HL-60/S4 treated with retinoic acid at 250 ng/mL for 4 days and 3 days (cell line): ENCODE measurements around the gene CNTD1.
"Not testable (repeated sequence)": the region's sequence is repeated elsewhere in the genome, so short reads cannot be mapped to it uniquely, and the experiment has no call there.

ENCODE experiments used
- in situ Hi-C: fragments of 300-500 bp; cut with MboI; formaldehyde crosslinking; loops from 2 replicates; pipeline ENCODE4 v1.7.0; 2022; ENCODE audit warnings: low sequenced_read_pairs

Gene CNTD1

DNA sequence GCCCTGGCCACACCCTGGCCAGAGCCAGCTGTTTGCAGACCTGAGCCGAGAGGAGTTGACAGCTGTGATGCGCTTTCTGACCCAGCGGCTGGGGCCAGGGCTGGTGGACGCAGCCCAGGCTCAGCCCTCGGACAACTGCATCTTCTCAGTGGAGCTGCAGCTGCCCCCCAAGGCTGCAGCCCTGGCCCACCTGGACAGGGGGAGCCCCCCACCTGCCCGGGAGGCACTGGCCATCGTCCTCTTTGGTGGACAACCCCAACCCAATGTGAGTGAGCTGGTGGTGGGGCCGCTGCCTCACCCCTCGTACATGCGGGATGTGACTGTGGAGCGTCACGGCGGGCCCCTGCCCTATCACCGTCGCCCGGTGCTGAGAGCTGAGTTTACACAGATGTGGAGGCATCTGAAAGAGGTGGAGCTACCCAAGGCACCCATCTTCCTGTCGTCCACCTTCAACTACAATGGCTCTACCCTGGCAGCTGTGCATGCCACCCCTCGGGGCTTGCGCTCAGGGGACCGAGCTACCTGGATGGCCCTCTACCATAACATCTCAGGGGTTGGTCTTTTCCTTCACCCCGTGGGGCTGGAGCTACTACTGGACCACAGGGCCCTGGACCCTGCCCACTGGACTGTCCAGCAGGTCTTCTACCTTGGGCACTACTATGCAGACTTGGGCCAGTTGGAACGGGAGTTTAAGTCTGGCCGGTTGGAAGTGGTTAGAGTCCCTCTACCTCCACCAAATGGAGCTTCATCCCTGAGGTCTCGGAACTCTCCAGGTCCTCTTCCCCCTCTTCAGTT lies 46.3 kb downstream of the CNTD1 start:
- in situ Hi-C loops: no loop called here

DNA sequence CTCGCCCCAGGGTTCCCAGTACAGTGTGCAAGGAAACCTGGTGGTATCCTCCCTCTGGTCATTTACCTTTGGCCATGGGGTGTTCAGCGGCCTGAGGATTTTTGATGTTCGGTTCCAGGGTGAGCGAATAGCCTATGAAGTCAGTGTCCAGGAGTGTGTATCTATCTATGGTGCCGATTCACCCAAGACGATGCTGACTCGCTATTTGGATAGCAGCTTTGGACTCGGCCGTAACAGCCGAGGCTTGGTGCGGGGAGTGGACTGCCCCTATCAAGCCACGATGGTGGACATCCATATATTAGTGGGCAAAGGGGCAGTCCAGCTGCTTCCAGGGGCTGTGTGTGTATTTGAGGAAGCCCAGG lies 46.9 kb downstream of the CNTD1 start:
- in situ Hi-C loops: no loop called here

DNA sequence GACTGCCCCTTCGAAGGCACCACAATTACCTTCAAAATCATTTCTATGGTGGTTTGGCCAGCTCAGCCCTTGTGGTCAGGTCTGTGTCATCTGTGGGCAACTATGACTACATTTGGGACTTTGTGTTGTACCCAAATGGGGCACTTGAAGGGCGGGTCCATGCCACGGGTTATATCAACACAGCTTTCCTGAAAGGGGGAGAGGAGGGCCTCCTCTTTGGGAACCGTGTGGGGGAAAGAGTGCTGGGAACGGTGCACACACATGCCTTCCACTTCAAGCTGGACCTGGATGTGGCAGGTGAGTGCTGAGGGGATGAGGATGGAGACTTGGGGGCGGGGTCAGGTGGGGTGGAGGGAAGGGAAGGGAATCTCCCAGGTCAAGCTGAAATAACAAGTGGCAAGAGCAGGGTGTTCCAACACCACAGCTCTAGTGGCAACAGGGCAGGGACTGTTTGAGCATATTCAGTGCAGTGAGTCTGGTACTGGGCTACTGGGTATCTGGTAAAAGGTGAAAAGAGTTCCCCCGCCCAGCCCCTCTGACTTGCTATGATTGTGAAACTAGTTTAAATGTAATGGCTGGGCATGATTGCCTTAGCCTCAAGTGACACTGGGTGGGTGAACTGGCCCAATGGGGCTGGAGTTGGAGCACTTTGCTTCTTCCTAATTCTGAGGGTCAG lies 47.4 kb downstream of the CNTD1 start:
- in situ Hi-C loops: no loop called here

DNA sequence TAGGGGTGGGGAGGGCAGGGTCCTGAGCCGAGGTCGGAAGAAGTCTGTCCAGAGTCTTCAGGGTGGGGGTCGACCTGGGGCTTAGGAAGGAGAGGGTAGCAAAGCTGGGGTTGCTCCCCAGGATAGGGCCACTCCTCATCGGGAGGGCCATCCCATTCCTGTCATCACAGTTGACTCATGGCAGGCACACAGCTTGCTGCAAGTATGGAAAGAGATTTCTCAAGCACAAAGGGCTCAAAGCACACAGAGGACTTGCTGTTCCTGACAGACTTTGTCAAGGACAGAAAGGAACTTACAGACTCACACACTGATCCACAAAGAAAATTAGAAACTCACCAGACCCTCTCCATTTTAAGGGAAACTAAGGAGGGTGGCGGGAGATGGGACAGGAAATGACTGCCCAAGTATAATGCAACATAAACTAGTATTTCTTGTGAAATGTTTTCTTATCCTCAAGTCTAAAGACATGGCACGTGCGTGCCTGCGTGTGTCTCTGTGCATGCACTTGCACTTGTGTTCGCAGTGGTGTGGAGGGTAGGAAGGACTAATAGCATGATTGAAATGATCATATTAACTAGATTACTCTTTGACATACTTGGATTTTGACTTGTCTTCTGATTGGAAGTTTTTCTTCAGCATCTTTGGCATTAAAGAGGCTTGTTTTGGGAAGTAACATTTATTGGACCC lies 48.1 kb downstream of the CNTD1 start:
- in situ Hi-C loops: no loop called here

DNA sequence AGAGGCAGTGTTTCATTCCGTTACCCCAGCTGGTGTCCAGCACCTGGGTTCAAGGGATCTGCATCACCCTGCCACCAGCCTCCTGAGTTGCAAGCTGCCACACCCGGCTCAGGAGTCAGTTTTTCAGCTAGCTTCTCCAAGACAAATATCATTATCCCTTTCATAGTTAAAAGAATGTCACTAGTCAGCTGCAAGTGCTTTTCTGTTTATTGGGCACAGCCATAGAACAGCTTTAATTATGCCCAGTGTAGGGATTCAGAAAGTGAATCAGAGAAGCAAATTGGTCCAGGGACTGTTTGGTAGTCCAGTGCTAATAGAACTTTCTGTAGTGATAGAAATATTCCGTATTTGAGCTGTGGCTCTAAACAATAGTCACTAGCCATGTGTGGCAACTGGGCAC lies 49.4 kb downstream of the CNTD1 start:
- in situ Hi-C loops: no loop called here

DNA sequence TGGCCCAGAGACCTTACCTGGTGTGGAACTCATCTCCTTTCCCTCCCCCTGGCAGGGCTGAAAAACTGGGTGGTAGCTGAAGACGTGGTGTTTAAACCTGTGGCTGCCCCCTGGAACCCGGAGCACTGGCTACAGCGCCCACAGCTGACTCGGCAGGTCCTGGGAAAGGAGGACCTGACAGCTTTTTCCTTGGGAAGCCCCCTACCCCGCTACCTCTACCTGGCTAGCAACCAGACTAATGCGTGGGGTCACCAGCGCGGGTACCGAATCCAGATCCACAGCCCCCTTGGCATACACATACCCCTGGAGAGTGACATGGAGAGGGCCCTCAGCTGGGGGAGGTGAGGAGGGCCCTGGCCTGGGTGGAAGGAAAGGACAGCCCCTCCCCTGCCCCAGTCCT lies 50.4 kb downstream of the CNTD1 start:
- in situ Hi-C loops: no loop called here

DNA sequence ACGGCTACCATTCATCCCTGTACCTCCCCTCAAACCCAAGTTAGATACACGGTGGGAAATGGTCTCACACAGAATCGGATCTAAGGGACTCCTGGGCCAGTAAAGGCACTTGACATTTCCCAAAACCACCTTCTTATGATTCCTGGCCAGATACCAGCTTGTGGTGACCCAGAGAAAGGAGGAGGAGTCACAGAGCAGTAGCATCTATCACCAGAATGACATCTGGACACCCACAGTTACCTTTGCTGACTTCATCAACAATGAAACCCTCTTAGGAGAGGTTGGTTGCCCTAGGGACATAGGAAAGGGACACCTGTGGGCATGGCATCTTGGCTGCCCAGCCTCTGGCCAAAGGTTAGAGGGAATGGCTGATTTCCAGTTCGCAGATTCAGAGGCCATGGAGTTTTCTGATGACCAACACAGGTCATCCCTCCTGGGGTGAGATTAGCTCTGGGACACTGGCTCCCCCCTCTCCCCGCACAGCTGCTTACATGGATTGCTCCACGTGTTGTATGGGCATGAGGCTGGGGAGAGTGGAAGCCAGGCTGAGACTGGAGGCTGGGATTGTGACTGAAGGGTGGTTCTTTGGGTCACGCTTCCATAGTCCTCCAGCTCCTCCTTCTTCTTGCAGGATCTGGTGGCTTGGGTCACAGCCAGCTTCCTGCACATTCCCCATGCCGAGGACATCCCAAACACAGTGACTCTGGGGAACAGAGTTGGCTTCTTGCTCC lies 51.0 kb downstream of the CNTD1 start:
- in situ Hi-C loops: no loop called here

DNA sequence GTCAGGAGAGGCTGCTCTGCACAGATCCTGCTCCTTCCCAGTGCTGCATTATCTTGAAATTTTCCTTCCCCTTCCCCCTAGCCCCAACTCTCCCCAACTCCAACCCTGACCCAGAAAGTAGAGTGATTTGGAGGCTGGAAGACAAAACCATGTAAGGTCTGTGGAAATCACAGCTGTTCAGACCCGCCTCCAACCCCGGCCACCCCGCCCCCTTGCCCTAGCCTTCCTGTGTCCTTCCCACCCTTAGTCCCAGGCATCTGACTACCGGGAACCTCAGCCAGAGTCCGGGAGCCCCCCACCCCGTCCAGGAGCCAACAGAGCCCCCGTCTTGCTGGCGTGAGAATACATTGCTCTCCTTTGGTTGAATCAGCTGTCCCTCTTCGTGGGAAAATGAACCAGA lies 52.3 kb downstream of the CNTD1 start, which contains the start of gene AOC3:
AOC3 (plus strand) TSS at position 246 of the 400 bp plus-strand sequence; CDS start at position 391, 145 bp downstream.
- in situ Hi-C loops: no loop called here

DNA sequence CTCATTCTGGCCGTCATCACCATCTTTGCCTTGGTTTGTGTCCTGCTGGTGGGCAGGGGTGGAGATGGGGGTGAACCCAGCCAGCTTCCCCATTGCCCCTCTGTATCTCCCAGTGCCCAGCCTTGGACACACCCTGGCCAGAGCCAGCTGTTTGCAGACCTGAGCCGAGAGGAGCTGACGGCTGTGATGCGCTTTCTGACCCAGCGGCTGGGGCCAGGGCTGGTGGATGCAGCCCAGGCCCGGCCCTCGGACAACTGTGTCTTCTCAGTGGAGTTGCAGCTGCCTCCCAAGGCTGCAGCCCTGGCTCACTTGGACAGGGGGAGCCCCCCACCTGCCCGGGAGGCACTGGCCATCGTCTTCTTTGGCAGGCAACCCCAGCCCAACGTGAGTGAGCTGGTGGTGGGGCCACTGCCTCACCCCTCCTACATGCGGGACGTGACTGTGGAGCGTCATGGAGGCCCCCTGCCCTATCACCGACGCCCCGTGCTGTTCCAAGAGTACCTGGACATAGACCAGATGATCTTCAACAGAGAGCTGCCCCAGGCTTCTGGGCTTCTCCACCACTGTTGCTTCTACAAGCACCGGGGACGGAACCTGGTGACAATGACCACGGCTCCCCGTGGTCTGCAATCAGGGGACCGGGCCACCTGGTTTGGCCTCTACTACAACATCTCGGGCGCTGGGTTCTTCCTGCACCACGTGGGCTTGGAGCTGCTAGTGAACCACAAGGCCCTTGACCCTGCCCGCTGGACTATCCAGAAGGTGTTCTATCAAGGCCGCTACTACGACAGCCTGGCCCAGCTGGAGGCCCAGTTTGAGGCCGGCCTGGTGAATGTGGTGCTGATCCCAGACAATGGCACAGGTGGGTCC lies 52.9 kb downstream of the CNTD1 start:
- in situ Hi-C loops: not testable (repeated sequence)

DNA sequence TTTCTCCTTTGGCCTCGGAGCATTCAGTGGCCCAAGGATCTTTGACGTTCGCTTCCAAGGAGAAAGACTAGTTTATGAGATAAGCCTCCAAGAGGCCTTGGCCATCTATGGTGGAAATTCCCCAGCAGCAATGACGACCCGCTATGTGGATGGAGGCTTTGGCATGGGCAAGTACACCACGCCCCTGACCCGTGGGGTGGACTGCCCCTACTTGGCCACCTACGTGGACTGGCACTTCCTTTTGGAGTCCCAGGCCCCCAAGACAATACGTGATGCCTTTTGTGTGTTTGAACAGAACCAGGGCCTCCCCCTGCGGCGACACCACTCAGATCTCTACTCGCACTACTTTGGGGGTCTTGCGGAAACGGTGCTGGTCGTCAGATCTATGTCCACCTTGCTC lies 53.7 kb downstream of the CNTD1 start:
- in situ Hi-C loops: no loop called here

DNA sequence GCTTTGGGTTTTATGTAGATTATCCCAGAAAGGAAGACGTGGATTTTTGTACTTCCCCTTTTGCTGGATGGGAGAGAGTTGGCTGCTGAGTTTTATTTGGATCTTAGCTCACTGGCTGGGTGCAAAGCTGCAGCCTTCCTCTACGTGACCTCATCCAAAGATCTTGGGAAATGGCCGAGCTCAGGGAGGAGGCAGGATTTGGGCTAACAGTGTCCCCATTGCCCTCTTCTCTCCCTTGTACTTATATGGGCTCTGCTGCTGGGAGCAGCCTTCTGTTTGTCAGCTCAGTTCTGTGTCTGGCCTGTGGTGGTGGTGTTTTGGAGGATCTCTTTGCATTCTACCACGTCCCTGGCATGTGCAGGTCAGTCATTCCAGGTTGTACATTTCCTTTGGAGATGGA lies 54.3 kb downstream of the CNTD1 start:
- in situ Hi-C loops: no loop called here

DNA sequence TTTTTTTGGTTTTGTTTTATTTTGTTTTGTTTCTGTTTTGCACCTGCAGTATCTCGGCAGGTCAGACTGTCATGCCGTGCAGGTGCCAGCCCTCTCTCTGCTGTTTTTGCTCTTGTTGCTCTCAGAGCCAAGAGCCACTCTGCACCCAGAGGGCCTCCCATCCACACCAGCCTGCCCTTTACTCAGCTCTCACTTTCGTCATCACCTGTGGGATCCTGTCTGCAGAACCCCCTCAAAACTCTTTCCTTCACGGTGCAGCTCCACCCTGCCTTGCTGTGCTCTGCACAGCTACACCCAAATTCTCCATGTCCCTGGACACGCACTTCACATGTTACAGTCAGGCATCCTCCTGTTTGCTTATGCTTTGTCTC lies 54.9 kb downstream of the CNTD1 start:
- in situ Hi-C loops: no loop called here

DNA sequence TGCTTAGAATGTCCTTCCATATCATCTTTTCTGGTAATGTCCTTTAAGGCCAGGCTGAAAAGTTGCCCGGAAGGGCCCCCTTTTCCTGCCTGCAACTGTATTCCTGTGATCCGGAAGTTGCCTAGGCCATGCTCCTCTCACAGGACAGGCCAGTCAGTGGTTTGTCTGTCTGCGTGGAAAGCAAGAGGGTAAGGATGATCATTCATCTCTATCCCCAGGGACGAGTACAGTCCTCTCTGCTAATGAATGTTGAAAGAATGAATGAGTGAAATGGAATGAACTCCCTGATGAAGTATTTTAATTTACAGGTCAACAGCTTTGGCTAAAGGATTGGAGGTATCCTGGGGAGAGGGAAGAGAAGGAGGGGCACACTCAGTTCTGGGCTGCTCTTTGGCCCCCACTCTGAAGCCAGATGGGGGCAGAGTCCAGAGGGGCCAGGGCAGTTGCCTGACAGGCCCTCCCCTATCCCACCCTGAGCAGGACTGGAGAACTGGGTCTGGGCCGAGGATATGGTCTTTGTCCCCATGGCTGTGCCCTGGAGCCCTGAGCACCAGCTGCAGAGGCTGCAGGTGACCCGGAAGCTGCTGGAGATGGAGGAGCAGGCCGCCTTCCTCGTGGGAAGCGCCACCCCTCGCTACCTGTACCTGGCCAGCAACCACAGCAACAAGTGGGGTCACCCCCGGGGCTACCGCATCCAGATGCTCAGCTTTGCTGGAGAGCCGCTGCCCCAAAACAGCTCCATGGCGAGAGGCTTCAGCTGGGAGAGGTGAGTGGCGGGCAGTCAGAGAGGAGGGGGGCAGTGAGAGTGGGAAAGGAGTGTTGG lies 55.5 kb downstream of the CNTD1 start:
- in situ Hi-C loops: no loop called here

DNA sequence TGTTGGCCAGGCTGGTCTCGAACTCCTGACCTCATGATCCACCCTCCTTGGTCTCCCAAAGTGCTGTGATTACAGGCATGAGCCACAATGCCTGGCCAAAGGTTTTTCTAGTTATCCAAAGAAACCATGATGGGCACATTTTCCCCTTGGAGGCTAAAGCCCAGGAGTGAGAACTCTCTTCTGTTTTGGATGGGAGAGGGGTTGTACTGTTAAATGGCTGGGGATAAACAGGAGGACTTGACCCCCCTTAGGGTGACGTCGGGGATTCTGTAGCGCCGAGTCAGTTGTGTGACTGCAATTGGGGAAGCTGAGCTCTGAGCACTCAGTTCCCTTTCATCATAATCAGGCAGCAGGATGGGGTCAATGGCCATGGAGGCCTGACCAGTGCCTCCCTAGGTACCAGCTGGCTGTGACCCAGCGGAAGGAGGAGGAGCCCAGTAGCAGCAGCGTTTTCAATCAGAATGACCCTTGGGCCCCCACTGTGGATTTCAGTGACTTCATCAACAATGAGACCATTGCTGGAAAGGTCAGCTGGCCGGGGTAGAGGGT lies 56.5 kb downstream of the CNTD1 start:
- in situ Hi-C loops: no loop called here

DNA sequence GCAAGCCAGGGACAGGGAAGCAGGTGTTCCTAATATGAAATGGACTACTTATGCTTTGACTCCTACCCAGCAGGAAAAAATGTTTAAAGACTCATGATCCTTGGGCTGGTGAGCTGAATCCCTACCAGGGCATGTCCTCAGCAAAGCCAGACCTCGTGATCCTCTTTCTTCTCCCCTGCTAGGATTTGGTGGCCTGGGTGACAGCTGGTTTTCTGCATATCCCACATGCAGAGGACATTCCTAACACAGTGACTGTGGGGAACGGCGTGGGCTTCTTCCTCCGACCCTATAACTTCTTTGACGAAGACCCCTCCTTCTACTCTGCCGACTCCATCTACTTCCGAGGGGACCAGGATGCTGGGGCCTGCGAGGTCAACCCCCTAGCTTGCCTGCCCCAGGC lies 57.4 kb downstream of the CNTD1 start:
- in situ Hi-C loops: not testable (repeated sequence)

DNA sequence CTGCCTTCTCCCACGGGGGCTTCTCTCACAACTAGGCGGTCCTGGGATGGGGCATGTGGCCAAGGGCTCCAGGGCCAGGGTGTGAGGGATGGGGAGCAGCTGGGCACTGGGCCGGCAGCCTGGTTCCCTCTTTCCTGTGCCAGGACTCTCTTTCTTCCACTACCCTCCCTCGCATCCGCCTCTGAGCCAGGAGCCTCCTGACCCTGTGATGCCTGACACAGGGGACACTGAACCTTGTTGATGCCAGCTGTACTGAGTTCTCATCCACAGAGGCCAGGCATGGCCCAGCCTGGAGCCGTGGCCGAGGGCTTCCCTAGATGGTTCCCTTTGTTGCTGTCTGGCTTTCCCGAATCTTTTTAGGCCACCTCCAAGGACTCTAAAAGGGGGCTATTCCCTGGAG lies 57.9 kb downstream of the CNTD1 start:
- in situ Hi-C loops: not testable (repeated sequence)

DNA sequence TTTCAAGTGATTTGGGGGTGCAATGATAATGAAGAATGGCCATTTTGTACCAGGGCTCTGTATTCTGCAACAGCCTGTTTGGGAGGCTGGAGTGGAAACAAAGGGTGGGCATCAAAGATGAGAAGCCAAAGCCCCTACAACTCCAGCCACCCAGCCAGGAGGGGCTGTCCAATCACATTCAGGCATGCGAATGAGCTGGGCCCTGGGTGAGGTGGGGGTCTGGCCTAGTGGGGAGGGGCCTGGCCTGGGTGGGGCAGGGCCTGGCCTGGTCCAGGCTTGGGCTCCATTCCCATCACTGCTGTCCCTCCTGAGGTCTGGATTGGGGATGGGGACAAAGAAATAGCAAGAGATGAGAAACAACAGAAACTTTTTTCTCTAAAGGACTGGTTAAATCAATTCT lies 58.7 kb downstream of the CNTD1 start:
- in situ Hi-C loops: no loop called here
